Tibial artery (tissue), 4 donors: ENCODE measurements around the gene SNCAIP.
A peak's percentile ranks its signal among the peaks of the same experiment; 100 is the strongest.

Experiments
- DNase-seq, 2 donors: peaks; one replicate each; pipeline ENCODE4 v3.0.0-alpha.2; 2019
- H3K27ac ChIP-seq, 2 donors: fragments of 200-600 bp; sonication (generic) in 1 of 2; 1 replicate in 1 of 2; 2 replicates in 1 of 2; pipeline ENCODE4 v1.5.1; 2018 to 2019; ENCODE audit warnings: mild to moderate bottlenecking in 1 of 2
- H3K27me3 ChIP-seq, 2 donors: fragments of 200-600 bp; sonication (generic) in 1 of 2; one replicate each; pipeline versions ENCODE4 v1.5.1 to v1.6.0; 2016 to 2019
- H3K36me3 ChIP-seq, 3 donors: fragments of 200-600 bp; sonication (generic) in 2 of 3; one replicate each; pipeline ENCODE4 v1.5.1; 2016 to 2019; ENCODE audit warnings: mild to moderate bottlenecking in 2 of 3
- H3K4me1 ChIP-seq, 4 donors: fragments of 200-600 bp; sonication (generic) in 2 of 4; 1 replicate in 3 of 4; 2 replicates in 1 of 4; pipeline ENCODE4 v1.5.1; 2016 to 2019
- H3K4me3 ChIP-seq, 2 donors: fragments of 200-600 bp; sonication (generic) in 1 of 2; 1 replicate in 1 of 2; 2 replicates in 1 of 2; pipeline ENCODE4 v1.5.1; 2018 to 2019; ENCODE audit warnings: mild to moderate bottlenecking in 2 of 2
- H3K9me3 ChIP-seq, 3 donors: fragments of 200-600 bp; sonication (generic) in 1 of 3; one replicate each; pipeline ENCODE4 v1.5.1; 2016 to 2019
- intact Hi-C: fragments of 100-400 bp; cut with DNase I; formaldehyde crosslinking; loops from one replicate; pipeline ENCODE4 v1.15.0; 2023; ENCODE audit warnings: low total_unique reads
- TF ChIP-seq, protein P1 (sequence below), 2 experiments: fragments of 200-600 bp in 1 of 2; fragments of 450-650 bp in 1 of 2; IDR thresholded peaks; one replicate each; pipeline ENCODE4 v1.5.1; 2017 to 2019; ENCODE audit warnings: antibody characterized with exemption in 2 of 2, mild to moderate bottlenecking in 1 of 2, moderate library complexity in 1 of 2

SNCAIP gene

DNA sequence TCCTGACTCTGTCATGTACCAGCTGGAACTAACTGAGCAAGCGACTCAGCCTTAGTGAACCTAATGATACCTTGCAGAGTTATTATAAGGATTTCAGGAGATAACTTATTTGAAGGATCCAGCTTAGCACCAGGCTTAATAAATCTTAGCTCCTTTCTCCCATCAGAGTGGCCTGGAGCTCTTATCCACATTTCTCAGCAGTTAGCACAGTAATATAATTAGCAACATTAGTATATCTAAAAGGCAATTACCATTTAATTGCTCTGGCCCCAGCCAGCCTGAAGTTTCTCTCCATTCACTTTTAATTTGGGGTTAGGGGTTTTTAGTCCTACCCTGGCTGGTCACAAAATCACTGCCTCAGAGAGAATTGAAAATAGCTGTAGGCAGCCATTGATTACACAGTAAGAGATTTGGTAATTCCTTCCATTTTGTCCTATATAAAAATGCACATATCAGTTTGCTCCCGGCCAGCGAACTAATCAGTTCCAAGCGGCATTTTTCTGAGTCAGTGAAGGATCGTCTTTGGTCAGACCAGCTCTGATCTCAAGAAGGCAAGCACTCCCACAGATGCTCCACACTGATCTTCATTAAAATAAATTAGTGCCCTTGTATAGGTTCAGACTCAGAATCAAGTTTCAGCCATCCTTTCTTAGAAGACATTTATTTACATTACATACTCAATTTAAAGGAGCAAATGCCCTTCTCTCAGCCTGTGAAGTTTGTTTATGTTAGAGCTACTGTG is 56.6 kb downstream of the SNCAIP start:
- Histone ChIP-seq H3K4me1 (peaks cover 0 to 15% (median 0%) of the 10 kb centered on the region in 4 donors), H3K27ac (peak overlapping the region in 1 of 2 donors; percentile 76), H3K27me3 (no peaks in the 10 kb centered on the region), H3K36me3 (no peaks in the 10 kb centered on the region), H3K4me3 (no peak overlapping the region), H3K9me3 (no peaks in the 10 kb centered on the region)
- DNase-seq = no peak
- TF ChIP-seq, protein P1, sequence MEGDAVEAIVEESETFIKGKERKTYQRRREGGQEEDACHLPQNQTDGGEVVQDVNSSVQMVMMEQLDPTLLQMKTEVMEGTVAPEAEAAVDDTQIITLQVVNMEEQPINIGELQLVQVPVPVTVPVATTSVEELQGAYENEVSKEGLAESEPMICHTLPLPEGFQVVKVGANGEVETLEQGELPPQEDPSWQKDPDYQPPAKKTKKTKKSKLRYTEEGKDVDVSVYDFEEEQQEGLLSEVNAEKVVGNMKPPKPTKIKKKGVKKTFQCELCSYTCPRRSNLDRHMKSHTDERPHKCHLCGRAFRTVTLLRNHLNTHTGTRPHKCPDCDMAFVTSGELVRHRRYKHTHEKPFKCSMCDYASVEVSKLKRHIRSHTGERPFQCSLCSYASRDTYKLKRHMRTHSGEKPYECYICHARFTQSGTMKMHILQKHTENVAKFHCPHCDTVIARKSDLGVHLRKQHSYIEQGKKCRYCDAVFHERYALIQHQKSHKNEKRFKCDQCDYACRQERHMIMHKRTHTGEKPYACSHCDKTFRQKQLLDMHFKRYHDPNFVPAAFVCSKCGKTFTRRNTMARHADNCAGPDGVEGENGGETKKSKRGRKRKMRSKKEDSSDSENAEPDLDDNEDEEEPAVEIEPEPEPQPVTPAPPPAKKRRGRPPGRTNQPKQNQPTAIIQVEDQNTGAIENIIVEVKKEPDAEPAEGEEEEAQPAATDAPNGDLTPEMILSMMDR (IDR thresholded peaks at IDR 0.05) = no peak
- intact Hi-C loops = no loop called here

DNA sequence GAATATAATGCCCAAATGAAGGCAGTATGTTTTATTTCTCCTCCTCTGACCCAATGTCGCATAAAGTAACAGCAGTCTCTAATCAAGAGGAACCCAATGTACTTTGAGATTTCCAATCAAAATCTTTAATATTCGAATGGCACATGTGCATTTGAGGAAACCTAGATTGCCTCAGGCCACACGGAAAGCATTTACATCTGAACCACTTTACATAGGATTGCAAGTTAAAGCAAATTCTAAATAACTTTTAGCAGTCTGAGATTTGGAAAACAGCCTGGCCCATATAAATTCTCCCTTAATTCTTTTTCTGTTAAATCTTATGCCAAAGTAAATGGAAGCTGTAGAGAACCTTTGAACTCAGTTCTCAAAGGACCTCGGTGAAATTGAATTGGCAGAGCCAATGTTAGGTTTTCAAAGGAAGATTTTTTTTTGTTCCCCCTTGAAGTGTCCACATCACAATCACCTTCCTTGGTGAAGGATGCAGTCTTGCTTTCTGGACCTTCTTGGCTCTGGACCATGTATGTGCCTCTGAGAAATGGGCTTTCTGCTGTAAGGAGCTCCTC is 57.3 kb downstream of the SNCAIP start:
- TF ChIP-seq, protein P1 (IDR thresholded peaks at IDR 0.05) = no peak
- Histone ChIP-seq H3K9me3 (no peaks in the 10 kb centered on the region), H3K4me1 (peaks cover 0 to 15% (median 0%) of the 10 kb centered on the region in 4 donors), H3K27ac (peak overlapping the region in 1 of 2 donors; percentile 76), H3K36me3 (no peaks in the 10 kb centered on the region), H3K4me3 (peak overlapping the region; percentile 31 to 41), H3K27me3 (no peaks in the 10 kb centered on the region)
- no peak for DNase-seq
- intact Hi-C loops = no loop called here

DNA sequence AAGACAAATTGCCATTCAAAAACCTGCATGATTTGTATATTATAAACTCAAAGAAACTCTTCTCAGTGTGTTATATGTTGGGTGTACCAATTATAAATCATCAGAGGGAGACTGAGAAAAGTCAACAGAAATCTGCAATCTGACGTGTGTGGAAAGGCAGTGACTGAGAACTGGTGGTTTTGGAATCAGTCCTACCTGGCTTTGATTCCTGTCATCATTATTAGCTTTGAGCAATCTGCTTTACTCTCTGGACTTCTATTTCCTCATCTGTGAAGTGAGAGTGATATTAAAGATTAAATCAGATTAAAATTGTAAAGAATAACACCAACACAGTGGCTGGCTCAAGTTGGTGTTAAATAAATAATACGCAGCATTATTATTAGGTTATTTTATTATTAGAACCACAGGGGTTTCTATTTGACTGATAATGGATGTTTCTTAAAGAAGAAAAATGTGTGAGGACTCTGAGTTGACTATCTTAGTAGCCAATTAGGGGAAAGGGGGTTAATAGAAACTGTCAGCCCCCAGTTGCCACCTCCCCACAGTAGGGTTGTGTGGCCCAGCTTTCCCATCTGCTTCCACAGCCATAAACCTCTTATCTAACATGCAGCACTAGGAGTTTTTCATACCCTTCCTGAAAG is 59.6 kb downstream of the SNCAIP start:
- H3K9me3 ChIP-seq = no peaks in the 10 kb centered on the region
- H3K27me3 ChIP-seq = no peaks in the 10 kb centered on the region
- H3K27ac ChIP-seq = no peak overlapping the region
- TF ChIP-seq, protein P1 (IDR thresholded peaks at IDR 0.05) = no peak
- H3K4me1 ChIP-seq = peaks cover 0 to 28% (median 5%) of the 10 kb centered on the region in 4 donors
- intact Hi-C loops = no loop called here
- H3K36me3 ChIP-seq = no peaks in the 10 kb centered on the region
- H3K4me3 ChIP-seq = no peak overlapping the region
- no peak for DNase-seq

DNA sequence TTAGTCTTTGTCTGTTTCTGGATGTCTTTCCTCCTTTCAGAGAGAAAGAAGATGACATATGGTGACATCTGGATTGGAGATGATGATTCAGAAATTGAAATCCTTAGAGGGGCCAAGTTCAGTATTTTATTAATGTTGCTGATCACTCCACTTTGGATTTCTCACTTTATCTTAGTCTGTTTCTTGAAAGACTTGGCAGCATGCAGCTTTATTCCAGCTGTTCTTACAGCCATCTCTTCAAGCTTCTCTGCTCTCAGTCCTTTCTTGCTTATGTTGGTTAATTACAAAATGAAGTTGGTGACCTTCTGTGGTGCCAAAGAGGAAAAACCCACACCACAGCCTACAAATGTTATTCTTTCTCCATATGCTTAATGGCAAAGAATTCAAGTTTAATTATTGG is 62.1 kb downstream of the SNCAIP start:
- H3K36me3 ChIP-seq = no peaks in the 10 kb centered on the region
- no peak overlapping the region for H3K4me3 ChIP-seq
- DNase-seq = no peak
- H3K4me1 ChIP-seq = peaks cover 0 to 26% (median 12%) of the 10 kb centered on the region in 4 donors
- no peak overlapping the region for H3K27ac ChIP-seq
- no peaks in the 10 kb centered on the region for H3K9me3 ChIP-seq
- no peaks in the 10 kb centered on the region for H3K27me3 ChIP-seq
- intact Hi-C loops = no loop called here
- TF ChIP-seq, protein P1 (IDR thresholded peaks at IDR 0.05) = no peak

DNA sequence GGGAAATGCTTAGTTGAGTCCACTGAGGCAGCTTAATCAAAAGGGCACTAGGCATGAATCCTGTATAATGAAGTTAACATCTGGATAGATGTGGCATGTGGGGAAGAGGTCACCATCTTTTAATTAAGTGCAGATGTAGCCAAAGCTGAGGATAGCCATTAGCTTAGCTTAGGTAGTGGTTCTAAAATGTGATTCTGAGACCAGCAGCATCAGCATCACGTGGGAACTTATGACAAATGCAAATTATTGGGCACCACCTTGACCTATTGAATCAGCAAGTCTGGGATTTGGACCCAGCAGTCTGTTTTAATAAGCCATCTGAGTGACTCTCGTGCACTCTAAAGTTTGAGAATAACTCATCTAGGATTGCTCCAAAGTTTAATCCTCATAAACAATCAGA is 63.8 kb downstream of the SNCAIP start:
- H3K27ac ChIP-seq = no peak overlapping the region
- no peaks in the 10 kb centered on the region for H3K36me3 ChIP-seq
- H3K4me3 ChIP-seq = no peak overlapping the region
- H3K27me3 ChIP-seq = no peaks in the 10 kb centered on the region
- H3K9me3 ChIP-seq = no peaks in the 10 kb centered on the region
- TF ChIP-seq, protein P1 (IDR thresholded peaks at IDR 0.05) = no peak
- intact Hi-C loops = no loop called here
- DNase-seq = no peak
- H3K4me1 ChIP-seq = peaks cover 0 to 20% (median 12%) of the 10 kb centered on the region in 4 donors
